Esophagus (tissue), 2 donors: Measurements from ENCODE around the gene GPER1. TPM values are rescaled to one million over a fixed set of nuclear protein-coding genes. Genes with fewer than 3 reads are reported as not detected.

Experiments used
- H3K27ac ChIP-seq, 2 donors: one replicate each; pipeline ENCODE4 v1.5.1; 2013; ENCODE audit warnings: low read depth in 2 of 2, mild to moderate bottlenecking in 2 of 2, inconsistent platforms in 1 of 2, low read length in 1 of 2, moderate library complexity in 1 of 2
- H3K27me3 ChIP-seq, 2 donors: one replicate each; pipeline ENCODE4 v1.6.1; 2013; ENCODE audit warnings: low read length in 2 of 2, control low read depth in 1 of 2, mild to moderate bottlenecking in 1 of 2; ENCODE audit not compliant: insufficient read depth in 2 of 2, control insufficient read depth in 1 of 2
- H3K36me3 ChIP-seq, 2 donors: one replicate each; pipeline ENCODE4 v1.6.1; 2013; ENCODE audit warnings: low read length in 1 of 2; ENCODE audit not compliant: control insufficient read depth in 2 of 2, insufficient read depth in 2 of 2
- H3K4me1 ChIP-seq, 2 donors: one replicate each; pipeline ENCODE4 v1.6.1; 2013; ENCODE audit warnings: low read length in 1 of 2; ENCODE audit not compliant: control insufficient read depth in 2 of 2, insufficient read depth in 2 of 2
- H3K4me3 ChIP-seq, 2 donors: one replicate each; pipeline ENCODE4 v1.5.1; 2013; ENCODE audit warnings: low read length in 2 of 2, mild to moderate bottlenecking in 2 of 2, low read depth in 1 of 2, moderate library complexity in 1 of 2
- H3K9me3 ChIP-seq, 2 donors: one replicate each; pipeline ENCODE4 v1.6.1; 2013; ENCODE audit warnings: mild to moderate bottlenecking in 2 of 2, low read depth in 1 of 2, low read length in 1 of 2, moderate library complexity in 1 of 2; ENCODE audit not compliant: control insufficient read depth in 2 of 2, insufficient read depth in 1 of 2
- WGBS, 2 donors: extraction: QIAGEN DNeasy Blood & Tissue Kit; methylation state at CpG; one replicate each; pipeline ENCODE4 v1.1.7; 2013; 5-methylcytosine and 5-hydroxymethylcytosine counted together
- polyA plus RNA-seq, 2 donors: library from polyadenylated mRNA; stranded (reverse); fragments of 200-250 nt; gene quantifications; one replicate each; pipeline ENCODE4 v1.2.3, GENCODE V29; 2013
- donor health status: healthy with polysubstance abuse.
- donor health status: Bipolar disorder and iron deficiency.

The GPER1 gene
- polyA plus RNA-seq, 2 donors = 0.81 to 1.1 TPM

DNA sequence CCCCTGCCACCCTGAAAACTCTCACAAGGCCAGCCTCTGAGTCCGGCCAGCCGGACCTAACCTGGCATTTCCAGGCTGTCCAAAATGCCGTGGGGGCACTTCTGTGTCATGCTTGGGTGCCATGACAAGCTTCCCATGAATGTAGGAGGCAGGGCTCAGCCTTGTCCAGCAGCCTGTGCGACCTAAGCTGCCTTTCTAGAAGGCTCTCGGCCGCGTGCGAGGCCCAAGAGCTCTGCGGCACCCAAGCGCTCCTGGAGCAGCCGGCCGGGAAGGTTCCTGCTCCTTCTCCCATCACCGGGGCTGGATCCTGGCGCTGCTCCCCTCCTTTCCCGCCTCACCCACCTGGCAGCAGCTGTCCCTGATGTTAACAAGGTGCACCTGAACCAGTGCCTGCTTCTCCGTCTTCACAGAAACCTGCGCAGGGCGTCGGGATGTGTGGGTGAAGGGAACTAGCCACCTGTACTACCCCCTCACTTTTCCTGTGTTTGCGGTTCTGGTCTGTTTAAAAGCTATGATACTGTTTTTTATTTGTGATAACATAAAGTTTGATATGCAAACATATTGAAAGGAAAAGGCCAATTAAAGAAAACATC is 6.1 kb downstream of the GPER1 start:
- 90 to 94% methylated on average over 20 of the region's 20 CpGs for WGBS, 2 donors
- no peaks in the 10 kb centered on the region for H3K27me3 ChIP-seq
- H3K4me3 ChIP-seq = no peak overlapping the region
- H3K9me3 ChIP-seq = no peaks in the 10 kb centered on the region
- peaks cover 0 to 8% of the 10 kb centered on the region in 2 donors for H3K36me3 ChIP-seq
- no peak overlapping the region for H3K27ac ChIP-seq
- peaks cover 0 to 7% of the 10 kb centered on the region in 2 donors for H3K4me1 ChIP-seq

DNA sequence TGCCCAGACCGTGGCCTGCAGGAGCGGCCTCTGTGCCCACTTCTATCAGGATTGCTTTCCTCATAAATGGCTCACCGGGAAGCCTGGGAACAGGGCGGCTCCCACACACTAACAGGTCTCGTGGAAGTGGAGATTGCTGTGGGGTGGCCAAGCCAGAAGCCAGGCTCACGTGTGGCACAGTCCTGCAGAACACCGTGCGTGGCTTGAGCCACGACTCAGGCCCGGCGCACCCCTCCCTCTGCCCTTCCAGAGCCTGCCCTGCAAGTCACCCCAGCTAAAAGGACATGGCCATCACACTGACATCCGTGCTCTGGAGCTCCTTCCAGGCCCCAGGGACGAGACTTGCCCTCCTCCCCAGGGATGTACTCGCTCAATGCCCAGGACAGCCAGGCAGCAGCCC is 7.0 kb downstream of the GPER1 start:
- Histone ChIP-seq H3K4me1 (peaks cover 0 to 7% of the 10 kb centered on the region in 2 donors), H3K27me3 (no peaks in the 10 kb centered on the region), H3K36me3 (peaks cover 0 to 8% of the 10 kb centered on the region in 2 donors), H3K27ac (peak overlapping the region in 1 of 2 donors; percentile 20), H3K9me3 (no peaks in the 10 kb centered on the region), H3K4me3 (no peak overlapping the region)
- WGBS, 2 donors = 79 to 84% methylated on average over 14 of the region's 14 CpGs

DNA sequence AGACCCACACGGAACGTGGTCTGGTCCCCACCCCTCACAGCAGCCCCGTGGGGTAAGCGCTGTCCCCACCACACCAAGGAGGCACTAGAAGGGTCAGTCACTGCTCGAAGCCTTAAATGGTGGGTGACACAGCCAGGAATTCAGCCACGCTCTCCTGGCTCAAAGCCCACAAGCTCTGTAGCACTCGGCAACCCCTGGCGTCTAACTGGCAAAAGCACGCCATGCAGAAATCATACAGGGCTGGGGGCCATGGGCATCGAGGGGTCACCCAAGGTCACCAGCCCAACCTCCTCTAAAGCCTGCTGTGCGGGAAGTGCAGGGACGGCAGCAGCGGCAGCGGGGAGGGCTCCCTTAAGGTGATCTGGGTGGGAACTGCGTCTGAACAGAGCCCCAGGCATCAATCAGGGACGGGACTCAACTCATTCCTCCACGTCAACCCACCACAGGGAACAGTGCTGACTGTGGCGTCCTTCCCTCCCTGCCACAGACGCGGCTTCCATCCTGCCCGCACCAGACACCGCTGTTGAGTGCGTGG is 7.8 kb downstream of the GPER1 start:
- Histone ChIP-seq H3K36me3 (peaks cover 0 to 8% of the 10 kb centered on the region in 2 donors), H3K4me3 (no peak overlapping the region), H3K9me3 (no peaks in the 10 kb centered on the region), H3K4me1 (peaks cover 0 to 7% of the 10 kb centered on the region in 2 donors), H3K27me3 (no peaks in the 10 kb centered on the region), H3K27ac (no peak overlapping the region)
- 58 to 75% methylated on average over 23 of the region's 23 CpGs for WGBS, 2 donors

DNA sequence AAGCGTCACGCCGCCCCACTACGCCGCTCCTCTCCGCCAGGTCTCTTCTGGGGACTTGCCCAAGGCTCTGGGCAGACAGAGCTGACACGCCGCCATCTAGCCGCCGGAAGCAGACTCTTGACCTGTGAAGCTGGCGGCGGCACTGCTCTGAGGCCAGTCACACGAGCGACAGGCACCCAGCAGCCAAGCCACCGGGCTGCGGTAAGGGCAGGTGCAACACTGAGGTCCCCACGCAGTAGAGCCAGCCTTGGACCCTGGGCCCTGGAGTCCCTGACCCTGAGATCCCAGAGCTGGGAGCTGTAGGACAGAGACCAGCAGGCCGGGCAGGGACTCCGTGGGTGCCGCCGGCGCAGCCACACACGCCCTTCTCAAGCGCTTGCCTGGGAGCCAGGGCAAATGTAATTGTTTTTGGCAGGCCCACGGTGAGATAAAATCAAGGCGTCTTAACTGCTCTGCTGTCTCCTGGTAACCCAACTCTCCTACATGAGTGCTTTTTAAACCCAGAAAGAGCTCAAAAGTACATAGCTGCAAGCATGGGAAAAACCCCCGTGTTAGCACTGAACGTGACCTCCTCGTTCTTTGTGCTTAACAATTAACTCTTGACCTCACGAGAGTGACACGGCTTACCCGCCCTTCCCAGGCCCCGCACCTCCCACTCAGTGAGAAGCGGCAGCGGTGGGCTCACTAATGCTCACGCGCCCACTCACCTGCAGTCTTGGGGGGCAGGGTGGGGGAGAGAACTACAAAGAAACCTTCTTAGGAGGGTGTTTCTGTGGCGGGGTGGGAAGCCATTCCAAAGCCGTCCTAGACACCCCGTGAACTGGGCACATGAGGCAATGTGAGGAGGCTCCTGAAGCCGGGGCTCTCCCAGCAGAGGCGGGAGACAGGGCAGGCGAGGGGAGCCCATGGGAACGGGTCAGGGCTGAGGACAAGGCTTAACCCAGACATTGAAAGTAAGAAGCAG is 8.5 kb downstream of the GPER1 start:
- H3K4me3 ChIP-seq = no peak overlapping the region
- no peak overlapping the region for H3K27ac ChIP-seq
- H3K4me1 ChIP-seq = peaks cover 0 to 7% of the 10 kb centered on the region in 2 donors

DNA sequence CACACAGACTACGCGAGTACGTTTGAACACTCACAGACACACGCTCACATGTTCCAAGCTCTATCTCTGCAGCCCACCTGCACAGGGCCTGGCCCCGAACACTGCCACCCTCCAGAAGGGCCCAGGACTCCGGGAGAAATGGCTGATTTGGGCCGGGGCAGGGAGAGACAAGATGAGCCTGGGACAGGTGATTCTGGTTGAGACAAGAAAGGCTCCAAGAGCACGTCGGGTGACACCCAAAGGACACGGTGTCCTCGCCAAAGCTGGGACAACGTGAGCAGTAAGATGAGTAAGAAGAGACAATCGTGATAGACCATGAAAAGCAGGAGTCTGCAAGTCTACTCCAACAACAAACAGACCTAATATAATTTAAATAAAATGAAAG is 9.2 kb downstream of the GPER1 start:
- no peak overlapping the region for H3K4me3 ChIP-seq
- H3K9me3 ChIP-seq = no peaks in the 10 kb centered on the region
- peaks cover 0 to 7% of the 10 kb centered on the region in 2 donors for H3K4me1 ChIP-seq
- peaks cover 0 to 5% of the 10 kb centered on the region in 2 donors for H3K36me3 ChIP-seq
- no peaks in the 10 kb centered on the region for H3K27me3 ChIP-seq
- 91 to 92% methylated on average over 13 of the region's 13 CpGs for WGBS, 2 donors
- no peak overlapping the region for H3K27ac ChIP-seq

More for the DNA sequence above, 8.5 kb downstream of the GPER1 start:
- WGBS, 2 donors = 61 to 76% methylated on average over 42 to 44 of the region's 44 CpGs
- peaks cover 0 to 8% of the 10 kb centered on the region in 2 donors for H3K36me3 ChIP-seq
- no peaks in the 10 kb centered on the region for H3K27me3 ChIP-seq
- no peaks in the 10 kb centered on the region for H3K9me3 ChIP-seq

DNA sequence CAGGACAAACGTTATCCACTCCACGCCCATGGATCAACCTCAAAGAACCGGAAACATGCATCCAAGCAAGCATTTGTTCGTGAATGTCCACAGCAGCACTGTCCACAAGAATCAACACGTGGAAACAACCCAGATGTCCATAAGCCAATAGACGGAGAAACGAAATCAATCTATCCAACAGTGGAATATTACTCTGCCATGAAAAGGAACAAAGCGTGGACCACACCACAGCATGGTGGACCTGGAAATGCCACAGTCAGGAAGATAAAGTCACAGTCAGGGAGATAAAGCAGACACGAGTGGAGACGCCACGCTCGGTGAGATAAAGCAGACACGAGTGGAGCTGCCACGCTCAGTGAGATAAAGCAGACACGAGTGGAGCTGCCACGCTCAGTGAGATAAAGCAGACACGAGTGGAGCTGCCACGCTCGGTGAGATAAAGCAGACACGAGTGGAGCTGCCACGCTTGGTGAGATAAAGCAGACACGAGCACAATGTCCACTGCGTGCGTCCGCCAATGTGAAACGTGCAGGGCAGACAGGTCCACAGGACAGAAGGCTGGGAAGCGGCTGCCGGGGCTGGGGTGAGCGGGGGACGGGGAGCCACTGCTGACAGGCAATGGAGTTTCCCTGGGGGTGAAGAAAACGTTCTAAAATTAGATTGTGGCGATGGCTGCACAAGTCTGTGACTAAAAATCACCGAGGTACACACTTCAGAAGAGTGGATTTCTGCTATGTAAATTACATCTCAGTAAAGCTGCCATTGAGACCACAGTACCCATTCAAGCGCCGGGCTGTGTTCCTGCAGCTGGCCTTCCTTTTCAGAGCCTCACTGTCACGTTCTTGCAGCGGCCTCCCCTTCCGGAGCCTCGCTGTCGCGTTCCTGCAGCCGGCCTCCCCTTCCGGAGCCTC is 10.6 kb downstream of the GPER1 start:
- Histone ChIP-seq H3K27me3 (no peaks in the 10 kb centered on the region), H3K9me3 (no peaks in the 10 kb centered on the region), H3K36me3 (peaks cover 0 to 2% of the 10 kb centered on the region in 2 donors), H3K4me1 (peaks cover 0 to 7% of the 10 kb centered on the region in 2 donors), H3K27ac (no peak overlapping the region), H3K4me3 (no peak overlapping the region)
- WGBS, 2 donors = 94 to 95% methylated on average over 43 of the region's 43 CpGs

DNA sequence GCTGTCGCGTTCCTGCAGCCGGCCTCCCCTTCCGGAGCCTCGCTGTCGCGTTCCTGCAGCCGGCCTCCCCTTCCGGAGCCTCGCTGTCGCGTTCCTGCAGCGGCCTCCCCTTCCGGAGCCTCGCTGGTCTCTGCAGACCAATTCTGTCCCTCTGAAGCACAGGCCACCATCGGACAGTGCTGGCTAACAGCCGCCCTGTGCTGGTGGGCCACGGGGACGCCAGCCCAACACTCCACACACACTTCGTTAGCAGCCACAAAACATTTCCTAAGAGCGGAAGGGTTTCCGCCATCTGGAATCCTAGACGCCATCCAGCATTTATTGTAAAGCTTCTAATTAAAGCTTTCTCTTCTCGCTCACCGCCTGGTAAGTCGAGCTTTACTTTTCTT is 11.2 kb downstream of the GPER1 start:
- peaks cover 0 to 7% of the 10 kb centered on the region in 2 donors for H3K4me1 ChIP-seq
- no peak overlapping the region for H3K4me3 ChIP-seq
- H3K36me3 ChIP-seq = peaks cover 0 to 2% of the 10 kb centered on the region in 2 donors
- H3K27ac ChIP-seq = no peak overlapping the region
- no peaks in the 10 kb centered on the region for H3K9me3 ChIP-seq
- no peaks in the 10 kb centered on the region for H3K27me3 ChIP-seq
- 98% methylated on average over 26 of the region's 26 CpGs for WGBS, 2 donors

DNA sequence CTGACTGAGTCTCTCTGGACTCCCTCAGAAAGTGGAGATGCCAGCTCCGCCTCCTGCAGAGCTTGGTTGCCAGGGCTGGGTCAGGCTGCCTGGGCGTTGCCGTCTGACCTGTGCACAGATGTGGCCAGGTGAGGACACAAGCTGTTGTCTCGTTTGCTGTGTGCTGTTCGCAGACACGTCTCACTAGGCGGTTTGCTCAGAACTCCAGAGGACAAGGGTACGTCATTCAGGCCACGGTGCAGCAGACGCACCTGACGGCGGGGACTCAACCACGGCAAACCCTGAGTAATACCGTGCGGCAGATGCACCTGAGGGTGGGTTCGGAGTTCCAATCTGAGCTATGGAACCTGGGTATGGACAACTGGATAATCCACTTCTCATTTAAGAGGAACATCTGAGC is 11.7 kb downstream of the GPER1 start:
- H3K4me1 ChIP-seq = peaks cover 0 to 7% of the 10 kb centered on the region in 2 donors
- H3K27me3 ChIP-seq = no peaks in the 10 kb centered on the region
- 90 to 94% methylated on average over 16 of the region's 16 CpGs for WGBS, 2 donors
- H3K36me3 ChIP-seq = peaks cover 0 to 2% of the 10 kb centered on the region in 2 donors
- no peak overlapping the region for H3K4me3 ChIP-seq
- H3K27ac ChIP-seq = no peak overlapping the region
- no peaks in the 10 kb centered on the region for H3K9me3 ChIP-seq

DNA sequence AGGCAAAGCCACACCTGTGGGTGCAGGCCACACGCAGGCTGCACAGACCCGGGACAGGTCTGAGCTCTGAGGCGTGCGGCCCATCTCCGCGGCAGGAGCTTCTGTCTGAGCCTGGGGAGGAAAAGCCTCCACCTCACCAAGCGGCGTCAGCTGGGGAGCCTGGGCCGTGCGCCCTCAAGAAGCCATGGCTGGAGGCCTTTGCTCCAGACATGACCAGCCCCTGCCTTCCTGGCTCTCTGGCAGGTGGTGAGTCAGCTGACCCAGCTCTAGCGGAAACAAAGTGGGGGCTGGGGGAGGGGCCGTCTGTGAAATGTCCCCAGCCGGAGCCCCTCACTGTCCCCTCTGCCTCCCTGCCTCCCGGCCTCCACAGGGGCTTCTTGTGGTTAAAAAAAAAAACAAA is 12.5 kb downstream of the GPER1 start:
- H3K36me3 ChIP-seq = peaks cover 0 to 2% of the 10 kb centered on the region in 2 donors
- no peaks in the 10 kb centered on the region for H3K9me3 ChIP-seq
- WGBS, 2 donors = 81 to 85% methylated on average over 14 of the region's 14 CpGs
- H3K27me3 ChIP-seq = no peaks in the 10 kb centered on the region
- H3K27ac ChIP-seq = no peak overlapping the region
- peaks cover 0 to 7% of the 10 kb centered on the region in 2 donors for H3K4me1 ChIP-seq
- H3K4me3 ChIP-seq = no peak overlapping the region
